ENCODE measurements around the gene PLA2R1. TPM values are rescaled to one million over a fixed set of nuclear protein-coding genes. Genes with fewer than 3 reads are reported as not detected.

The PLA2R1 gene
- polyA plus RNA-seq, 3 donors = not detected

- no peaks in the 10 kb centered on the region for H3K36me3 Mint-ChIP-seq
- H3K27ac Mint-ChIP-seq = peak overlapping the region in 1 of 7 donors; percentile 19
Measured at GRCh38 chr2:160029270-160029628, 33.2 kb downstream of the PLA2R1 start.

DNA sequence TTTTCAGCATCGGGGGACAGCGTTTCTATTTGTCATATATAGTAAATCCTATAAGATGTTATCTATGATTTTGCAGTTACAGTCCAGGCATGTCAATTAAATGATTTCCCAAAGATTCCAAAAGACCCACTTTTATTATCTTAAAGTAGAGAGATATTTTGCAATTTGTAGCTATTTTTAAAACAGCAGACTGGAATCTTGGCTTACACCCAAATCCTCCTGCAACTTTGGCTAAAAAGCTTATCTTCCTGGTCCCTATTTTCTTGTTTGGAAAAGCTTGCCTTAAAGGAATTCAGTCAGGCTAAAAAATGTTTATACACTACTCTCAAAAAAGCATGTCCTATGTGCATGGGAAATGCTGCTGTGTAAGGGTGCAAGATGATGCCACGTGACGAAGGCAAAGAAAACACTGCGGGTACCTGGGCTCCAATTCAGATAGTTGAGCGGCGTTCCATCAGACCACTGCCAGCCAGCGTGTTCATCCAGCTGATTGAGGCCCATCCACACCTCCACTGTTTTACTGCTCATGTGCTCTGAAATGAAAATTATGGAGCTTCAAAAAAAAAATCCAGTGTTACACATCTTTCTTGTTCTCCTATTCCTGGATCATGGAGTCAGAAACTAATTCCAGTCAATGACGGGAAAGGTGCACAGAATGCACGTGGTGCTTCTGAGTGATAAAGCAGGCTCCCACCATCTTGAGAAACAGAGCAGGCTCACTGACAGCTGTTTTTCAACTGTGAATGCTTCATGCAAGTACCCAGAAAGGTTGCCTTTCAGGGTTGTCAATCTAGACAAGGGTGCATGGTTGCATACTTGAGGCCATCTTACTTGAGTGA lies 33.8 kb downstream of the PLA2R1 start:
- H3K27ac ChIP-seq (ENCODE audit: low read depth in 1 of 2, low read length in 2 of 2) = no peak overlapping the region
- H3K36me3 Mint-ChIP-seq = no peaks in the 10 kb centered on the region
- H3K4me1 Mint-ChIP-seq = no peaks in the 10 kb centered on the region
- H3K9me3 Mint-ChIP-seq = no peaks in the 10 kb centered on the region
- peaks cover 0 to 3% (median 1%) of the 10 kb centered on the region in 3 donors for H3K27me3 Mint-ChIP-seq (ENCODE audit: low read depth in 3 of 3)
- no peaks in the 10 kb centered on the region for H3K36me3 ChIP-seq (replicated peaks in 1 of 2; ENCODE audit: control insufficient read depth in 1 of 2, insufficient read depth in 2 of 2, low read length in 2 of 2)
- H3K9me3 ChIP-seq (replicated peaks in 1 of 2; ENCODE audit: control insufficient read depth in 1 of 2, insufficient read depth in 1 of 2, low read length in 2 of 2) = no peaks in the 10 kb centered on the region
- H2AFZ ChIP-seq (ENCODE audit: insufficient read depth, low read depth, low read length, poor library complexity, severe bottlenecking) = no peak overlapping the region
- H4K20me1 ChIP-seq (ENCODE audit: insufficient read depth, low read length) = no peaks in the 10 kb centered on the region
- intact Hi-C loops (cut with micrococcal nuclease) = no loop called here
- no peaks in the 10 kb centered on the region for H3K79me2 ChIP-seq (ENCODE audit: insufficient read depth, low read length)
- H3K4me3 Mint-ChIP-seq = no peak overlapping the region
- no peaks in the 10 kb centered on the region for H3K4me1 ChIP-seq (ENCODE audit: control insufficient read depth in 1 of 2, insufficient read depth in 2 of 2, low read length in 2 of 2)
- no peak overlapping the region for H3K4me2 ChIP-seq (replicated peaks; ENCODE audit: extremely low read depth, low read length, poor library complexity, severe bottlenecking)
- H3K9ac ChIP-seq (ENCODE audit: insufficient read depth, low read length, poor library complexity, severe bottlenecking) = no peak overlapping the region
- TF ChIP-seq, protein P1, sequence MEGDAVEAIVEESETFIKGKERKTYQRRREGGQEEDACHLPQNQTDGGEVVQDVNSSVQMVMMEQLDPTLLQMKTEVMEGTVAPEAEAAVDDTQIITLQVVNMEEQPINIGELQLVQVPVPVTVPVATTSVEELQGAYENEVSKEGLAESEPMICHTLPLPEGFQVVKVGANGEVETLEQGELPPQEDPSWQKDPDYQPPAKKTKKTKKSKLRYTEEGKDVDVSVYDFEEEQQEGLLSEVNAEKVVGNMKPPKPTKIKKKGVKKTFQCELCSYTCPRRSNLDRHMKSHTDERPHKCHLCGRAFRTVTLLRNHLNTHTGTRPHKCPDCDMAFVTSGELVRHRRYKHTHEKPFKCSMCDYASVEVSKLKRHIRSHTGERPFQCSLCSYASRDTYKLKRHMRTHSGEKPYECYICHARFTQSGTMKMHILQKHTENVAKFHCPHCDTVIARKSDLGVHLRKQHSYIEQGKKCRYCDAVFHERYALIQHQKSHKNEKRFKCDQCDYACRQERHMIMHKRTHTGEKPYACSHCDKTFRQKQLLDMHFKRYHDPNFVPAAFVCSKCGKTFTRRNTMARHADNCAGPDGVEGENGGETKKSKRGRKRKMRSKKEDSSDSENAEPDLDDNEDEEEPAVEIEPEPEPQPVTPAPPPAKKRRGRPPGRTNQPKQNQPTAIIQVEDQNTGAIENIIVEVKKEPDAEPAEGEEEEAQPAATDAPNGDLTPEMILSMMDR (IDR thresholded peaks at IDR 0.05) = no peak
- no peak overlapping the region for H3K4me3 ChIP-seq (replicated peaks in 1 of 3; ENCODE audit: low read depth in 2 of 3, low read length in 3 of 3)
- no peaks in the 10 kb centered on the region for H3K27me3 ChIP-seq (ENCODE audit: control insufficient read depth in 2 of 2, insufficient read depth in 2 of 2, low read length in 2 of 2)
- H3K27ac Mint-ChIP-seq = peak overlapping the region in 1 of 7 donors; percentile 19
- DNase-seq = no peak
- WGBS (ENCODE audit: insufficient coverage) = 96% methylated on average over 6 of the region's 10 CpGs

More at GRCh38 chr2:160029270-160029628, 33.2 kb downstream of the PLA2R1 start:
- no peak overlapping the region for H3K4me2 ChIP-seq (replicated peaks; ENCODE audit: extremely low read depth, low read length, poor library complexity, severe bottlenecking)
- 80% methylated on average over 1 of the region's 2 CpGs for WGBS (ENCODE audit: insufficient coverage)
- H2AFZ ChIP-seq (ENCODE audit: insufficient read depth, low read depth, low read length, poor library complexity, severe bottlenecking) = no peak overlapping the region
- no peaks in the 10 kb centered on the region for H3K36me3 ChIP-seq (replicated peaks in 1 of 2; ENCODE audit: control insufficient read depth in 1 of 2, insufficient read depth in 2 of 2, low read length in 2 of 2)
- H3K4me1 ChIP-seq (ENCODE audit: control insufficient read depth in 1 of 2, insufficient read depth in 2 of 2, low read length in 2 of 2) = no peaks in the 10 kb centered on the region
- no peaks in the 10 kb centered on the region for H3K79me2 ChIP-seq (ENCODE audit: insufficient read depth, low read length)
- intact Hi-C loops (cut with micrococcal nuclease) = no loop called here
- TF ChIP-seq, protein P1 (IDR thresholded peaks at IDR 0.05) = no peak
- Mint-ChIP-seq H3K9me3 (no peaks in the 10 kb centered on the region), H3K4me3 (no peak overlapping the region), H3K27me3 (ENCODE audit: low read depth in 3 of 3) (peaks cover 0 to 3% (median 1%) of the 10 kb centered on the region in 3 donors), H3K4me1 (no peaks in the 10 kb centered on the region)
- DNase-seq = no peak
- no peaks in the 10 kb centered on the region for H3K9me3 ChIP-seq (replicated peaks in 1 of 2; ENCODE audit: control insufficient read depth in 1 of 2, insufficient read depth in 1 of 2, low read length in 2 of 2)
- H4K20me1 ChIP-seq (ENCODE audit: insufficient read depth, low read length) = no peaks in the 10 kb centered on the region
- H3K4me3 ChIP-seq (replicated peaks in 1 of 3; ENCODE audit: low read depth in 2 of 3, low read length in 3 of 3) = no peak overlapping the region
- no peak overlapping the region for H3K9ac ChIP-seq (ENCODE audit: insufficient read depth, low read length, poor library complexity, severe bottlenecking)
- no peak overlapping the region for H3K27ac ChIP-seq (ENCODE audit: low read depth in 1 of 2, low read length in 2 of 2)
- no peaks in the 10 kb centered on the region for H3K27me3 ChIP-seq (ENCODE audit: control insufficient read depth in 2 of 2, insufficient read depth in 2 of 2, low read length in 2 of 2)

All from CD14-positive monocyte (primary cell).